HG03558 (cell line): ENCODE results near the gene GRIK1.
"Not testable (repeated sequence)": the region's sequence is repeated elsewhere in the genome, so short reads cannot be mapped to it uniquely, and the experiment has no call there.

Experiments used
- ATAC-seq: cut with Tn5 transposase; IDR thresholded peaks from one replicate; pipeline ENCODE4 v1.9.1; 2021; ENCODE audit warnings: moderate number of reproducible peaks; ENCODE audit not compliant: unreplicated experiment; ENCODE audit errors: extremely low read depth

Gene GRIK1

GRCh38 chr21:29939924-29940275 lies at the start of gene GRIK1:
TSS of gene GRIK1 (minus strand) at chr21:29939996.
- ATAC-seq, result no peak

- ATAC-seq, result no peak
These were observed 48.0 kb upstream of the GRIK1 start for GRCh38 chr21:29987762-29988161.

- ATAC-seq, result no peak
These were observed 46.1 kb upstream of the GRIK1 start for GRCh38 chr21:29985866-29986265.

- no peak for ATAC-seq
These were observed 39.2 kb upstream of the GRIK1 start for GRCh38 chr21:29979043-29979442.

- no peak for ATAC-seq
These were observed 36.0 kb upstream of the GRIK1 start for GRCh38 chr21:29975776-29976175.

GRCh38 chr21:29973258-29973657 lies 33.5 kb upstream of the GRIK1 start:
- ATAC-seq, result no peak

GRCh38 chr21:29961291-29962027 lies 21.7 kb upstream of the GRIK1 start:
- no peak for ATAC-seq

GRCh38 chr21:29958551-29958950 lies 18.8 kb upstream of the GRIK1 start:
- ATAC-seq, result no peak

GRCh38 chr21:29958035-29958434 lies 18.2 kb upstream of the GRIK1 start:
- not testable (repeated sequence) for ATAC-seq

GRCh38 chr21:29953690-29954089 lies 13.9 kb upstream of the GRIK1 start:
- no peak for ATAC-seq

- no peak for ATAC-seq
These were observed 13.3 kb upstream of the GRIK1 start for GRCh38 chr21:29953072-29953471.

GRCh38 chr21:29951911-29952310 lies 12.1 kb upstream of the GRIK1 start:
- no peak for ATAC-seq

- no peak for ATAC-seq
These were observed 10.2 kb upstream of the GRIK1 start for GRCh38 chr21:29949991-29950390.

- no peak for ATAC-seq
These were observed 7.3 kb upstream of the GRIK1 start for GRCh38 chr21:29947119-29947518.

- no peak for ATAC-seq
These were observed 4.1 kb upstream of the GRIK1 start for GRCh38 chr21:29943885-29944284.

GRCh38 chr21:29942034-29942433 lies 2.2 kb upstream of the GRIK1 start:
- no peak for ATAC-seq

- ATAC-seq, result no peak
These were observed 1.2 kb upstream of the GRIK1 start for GRCh38 chr21:29940991-29941390.

GRCh38 chr21:29940361-29940760 lies 565 bp upstream of the GRIK1 start:
- ATAC-seq, result no peak

- ATAC-seq, result no peak
These were observed 482 bp downstream of the GRIK1 start for GRCh38 chr21:29939104-29939923.

GRCh38 chr21:29938776-29939103 lies 1.1 kb downstream of the GRIK1 start:
- no peak for ATAC-seq

- ATAC-seq, result no peak
These were observed 6.7 kb downstream of the GRIK1 start for GRCh38 chr21:29933088-29933487.

- no peak for ATAC-seq
These were observed 11.3 kb downstream of the GRIK1 start for GRCh38 chr21:29928537-29928936.
